NCI-H1930 (cell line): ENCODE data around the gene SPRR2E.
A peak's percentile ranks its signal among the peaks of the same experiment; 100 is the strongest.
"Not testable (repeated sequence)": the region's sequence is repeated elsewhere in the genome, so short reads cannot be mapped to it uniquely, and the experiment has no call there.

ENCODE experiments used
- DNase-seq, 2 experiments: peaks; one replicate each; lab custom pipeline; 2025; lab: John Stamatoyannopoulos, UW

SPRR2E gene

GRCh38 chr1:153094426-153094825, at the start of gene SPRR2E:
Gene SPRR2E (minus strand): TSS chr1:153094526. CDS start chr1:153093751, 775 bp downstream.
- DNase-seq = no peak

DNA sequence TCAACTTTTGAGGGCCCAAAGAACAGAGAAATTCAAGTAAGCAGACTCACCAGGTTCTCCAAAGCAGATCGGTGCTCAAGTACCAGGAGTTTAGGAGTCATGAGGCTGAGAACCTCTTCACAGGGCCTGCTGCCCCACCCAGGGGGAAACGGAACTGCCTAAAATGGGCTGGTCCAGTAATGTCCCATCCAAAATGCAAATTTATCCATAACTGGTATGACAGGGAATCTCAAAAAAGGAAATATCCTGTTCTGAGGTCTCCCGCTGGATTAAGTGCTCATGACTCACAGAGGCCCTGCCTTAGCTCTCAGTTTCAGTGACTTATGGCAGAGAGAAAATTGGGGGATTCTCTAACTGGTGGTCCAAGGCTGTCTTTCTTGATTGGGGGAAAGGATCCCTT, 47.1 kb upstream of the SPRR2E start:
- no peak for DNase-seq

DNA sequence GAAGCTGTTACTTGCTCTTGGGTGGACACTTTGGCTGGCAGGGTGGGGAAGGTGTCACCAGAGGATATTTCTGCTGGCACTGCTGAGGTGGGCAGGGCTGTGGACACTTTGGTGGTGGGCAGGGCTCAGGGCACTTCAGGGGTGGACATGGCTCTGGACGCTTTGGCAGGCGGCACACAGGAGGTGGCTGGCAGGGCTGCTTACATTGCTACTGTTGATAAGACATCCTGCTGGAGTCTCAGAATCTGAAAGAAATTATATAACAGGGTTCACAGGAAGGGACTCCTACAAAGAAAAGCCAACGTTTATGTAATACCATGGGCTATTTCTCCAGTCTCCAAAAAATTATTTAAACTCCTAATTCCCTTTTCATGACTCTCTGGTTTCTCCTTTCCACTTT, 46.2 kb upstream of the SPRR2E start:
- DNase-seq = no peak

- DNase-seq = no peak
Observed at GRCh38 chr1:153133743-153134142, 39.4 kb upstream of the SPRR2E start.

DNA sequence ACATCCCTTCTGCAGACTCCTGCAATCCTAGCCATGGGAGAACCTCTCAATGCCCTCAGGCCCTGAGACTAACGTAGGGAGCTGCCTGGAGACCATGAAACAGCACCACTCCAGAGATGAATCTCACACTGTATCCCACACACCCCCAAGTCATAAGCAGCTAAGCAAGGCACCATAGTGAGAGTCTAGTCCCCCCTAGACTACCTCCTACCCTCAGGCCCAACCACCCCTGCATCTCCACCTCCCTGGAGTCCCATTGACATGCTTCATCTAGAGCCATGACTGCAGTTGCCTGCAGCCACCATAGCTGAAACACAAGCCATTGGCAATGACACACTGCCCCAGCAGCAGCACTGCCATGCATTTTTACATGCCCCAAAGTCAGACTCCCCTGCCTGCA, 38.9 kb upstream of the SPRR2E start:
- DNase-seq = no peak

DNA sequence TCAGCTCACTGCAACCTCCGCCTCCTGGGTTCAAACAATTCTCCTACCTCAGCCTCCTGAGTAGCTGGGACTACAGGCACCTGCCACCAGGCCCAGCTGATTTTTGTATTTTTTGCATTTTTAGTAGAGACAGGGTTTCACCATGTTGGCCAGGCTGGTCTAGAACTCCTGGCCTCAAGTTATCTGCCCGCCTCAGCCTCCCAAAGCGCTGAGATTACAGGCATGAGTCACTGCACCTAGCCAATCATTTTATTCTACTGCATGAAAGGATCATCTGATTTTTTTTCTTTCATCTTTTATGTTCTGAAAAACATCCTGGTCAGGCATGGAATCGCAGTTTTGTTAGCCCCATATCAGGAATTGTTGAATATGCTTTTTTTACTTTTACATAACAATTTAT, 34.4 kb upstream of the SPRR2E start:
- not testable (repeated sequence) for DNase-seq

GRCh38 chr1:153127296-153127695, 33.0 kb upstream of the SPRR2E start:
- DNase-seq = no peak

DNA sequence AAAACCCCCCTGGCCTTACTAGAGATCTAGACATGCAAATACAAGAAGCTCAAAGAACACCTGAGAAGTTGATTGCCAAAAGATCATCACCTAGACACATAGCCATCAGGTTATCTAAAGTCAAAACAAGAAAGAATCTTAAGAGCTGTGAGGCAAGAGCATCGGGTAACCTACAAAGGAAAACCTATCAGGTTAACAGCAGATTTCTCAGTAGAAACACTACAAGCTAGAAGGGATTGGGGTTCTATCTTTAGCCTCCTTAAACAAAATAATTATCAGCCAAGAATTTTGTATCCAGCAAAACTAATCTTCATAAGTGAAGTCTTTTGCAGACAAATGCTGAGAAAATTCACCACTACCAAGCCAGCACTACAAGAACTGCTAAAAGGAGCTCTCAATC, 31.2 kb upstream of the SPRR2E start:
- no peak for DNase-seq

- DNase-seq = not testable (repeated sequence)
Observed at GRCh38 chr1:153123793-153124192, 29.5 kb upstream of the SPRR2E start.

GRCh38 chr1:153122831-153123421, 28.6 kb upstream of the SPRR2E start:
- peak; percentile 50 to 71 for DNase-seq

GRCh38 chr1:153120945-153121344, 26.6 kb upstream of the SPRR2E start:
- DNase-seq = no peak

GRCh38 chr1:153119491-153119971, 25.2 kb upstream of the SPRR2E start:
- no peak for DNase-seq

DNA sequence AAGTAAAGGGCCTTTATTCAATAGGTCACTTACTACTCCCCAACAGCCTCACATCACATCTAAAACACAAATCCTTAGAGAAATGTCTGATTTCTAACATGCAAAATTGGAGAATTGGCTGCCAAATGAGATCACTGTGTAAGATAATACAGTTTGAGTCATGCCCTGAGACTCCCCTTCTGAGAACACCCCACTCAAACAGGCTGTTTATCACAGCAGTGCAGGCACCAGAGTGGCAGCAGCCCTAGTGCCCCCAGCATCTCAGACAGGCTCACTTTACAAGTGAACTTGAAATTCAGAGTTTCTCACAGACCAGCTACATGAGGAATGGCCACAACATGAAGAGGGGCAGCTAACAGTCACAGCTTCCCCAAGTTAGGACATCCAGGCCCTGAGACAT, 20.9 kb upstream of the SPRR2E start:
- not testable (repeated sequence) for DNase-seq

DNA sequence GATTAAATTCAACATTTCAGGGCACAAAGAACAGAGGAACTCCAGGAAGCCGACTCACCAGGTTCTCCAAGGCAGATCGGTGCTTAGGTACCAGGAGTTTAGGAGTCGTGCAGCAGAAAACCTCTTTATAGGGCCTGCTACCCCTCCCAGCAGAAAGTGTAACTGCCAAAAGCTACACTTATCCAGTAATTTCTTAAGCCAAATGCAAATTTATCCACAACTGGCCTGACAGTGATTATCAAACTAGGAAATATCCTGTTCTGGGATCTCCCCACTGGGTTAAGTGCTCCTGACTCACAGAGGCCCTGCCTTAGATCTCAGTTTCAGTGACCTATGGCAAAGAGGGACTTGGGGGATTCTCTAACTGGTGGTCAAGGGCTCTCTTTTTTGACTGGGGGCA, 19.1 kb upstream of the SPRR2E start, which contains the start of gene SPRR2F:
TSS of gene SPRR2F (minus strand) at position 101 of the 400 bp plus-strand sequence. CDS start 783 bp downstream, outside the sequence.
- DNase-seq = no peak

DNA sequence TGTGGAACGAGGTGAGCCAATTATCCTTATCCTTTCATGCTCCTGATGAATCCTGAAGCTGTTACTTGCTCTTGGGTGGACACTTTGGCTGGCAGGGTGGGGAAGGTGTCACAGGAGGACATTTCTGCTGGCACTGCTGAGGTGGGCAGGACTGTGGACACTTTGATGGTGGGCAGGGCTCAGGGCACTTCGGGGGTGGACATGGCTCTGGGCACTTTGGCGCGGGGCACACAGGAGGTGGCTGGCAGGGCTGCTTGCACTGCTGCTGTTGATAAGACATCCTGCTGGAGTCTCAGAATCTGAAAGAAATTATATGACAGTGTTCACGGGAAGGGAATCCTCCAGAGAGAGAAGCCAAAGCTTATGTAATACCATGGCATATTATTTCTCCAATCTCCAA, 18.1 kb upstream of the SPRR2E start:
- DNase-seq = not testable (repeated sequence)

GRCh38 chr1:153100245-153100644, 5.9 kb upstream of the SPRR2E start:
- DNase-seq = no peak

DNA sequence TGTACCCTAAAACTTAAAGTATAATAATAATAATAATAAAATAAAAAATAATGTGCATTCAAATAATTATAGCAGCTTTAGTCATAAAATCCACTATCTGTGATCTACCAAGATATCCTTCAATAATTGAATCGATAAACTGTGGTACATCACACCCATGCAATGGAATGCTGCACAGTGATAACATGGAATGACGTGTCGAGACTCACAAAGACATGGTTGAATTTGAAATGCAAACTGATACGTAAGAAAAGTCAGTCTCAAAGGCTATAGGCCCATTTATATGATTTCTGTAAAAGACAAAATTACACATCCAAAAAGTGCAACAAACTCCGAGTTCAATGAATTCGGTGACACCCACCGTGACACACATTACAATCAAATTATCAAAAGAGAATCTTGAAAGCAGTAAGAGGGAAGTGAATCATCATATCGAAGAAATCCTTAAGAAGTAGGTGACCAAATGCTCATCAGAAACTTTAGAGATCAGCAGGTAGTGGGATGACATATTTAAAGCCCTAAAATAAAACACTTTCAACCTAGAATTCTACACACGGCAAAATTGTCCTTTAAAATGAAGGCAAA, 5.2 kb upstream of the SPRR2E start:
- no peak for DNase-seq

DNA sequence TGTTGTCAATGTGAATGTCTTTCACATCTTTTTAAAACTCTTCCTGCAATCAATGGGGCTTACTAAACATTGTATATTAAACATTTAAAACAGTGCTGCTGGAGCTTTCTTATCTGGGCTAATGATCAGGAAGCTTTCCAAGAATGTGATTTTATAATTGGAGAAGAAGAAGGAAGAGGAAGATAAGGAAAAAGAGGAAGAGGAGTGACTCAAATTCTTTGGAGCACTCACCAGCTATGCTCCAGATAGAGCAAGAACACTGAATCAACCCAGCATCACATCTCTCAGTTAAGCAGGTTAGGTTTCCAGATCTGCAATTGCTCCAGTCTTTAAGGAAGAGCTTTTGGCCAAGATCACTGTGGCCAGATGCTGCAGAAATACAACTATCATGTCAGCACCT, 1.4 kb upstream of the SPRR2E start:
- no peak for DNase-seq

DNA sequence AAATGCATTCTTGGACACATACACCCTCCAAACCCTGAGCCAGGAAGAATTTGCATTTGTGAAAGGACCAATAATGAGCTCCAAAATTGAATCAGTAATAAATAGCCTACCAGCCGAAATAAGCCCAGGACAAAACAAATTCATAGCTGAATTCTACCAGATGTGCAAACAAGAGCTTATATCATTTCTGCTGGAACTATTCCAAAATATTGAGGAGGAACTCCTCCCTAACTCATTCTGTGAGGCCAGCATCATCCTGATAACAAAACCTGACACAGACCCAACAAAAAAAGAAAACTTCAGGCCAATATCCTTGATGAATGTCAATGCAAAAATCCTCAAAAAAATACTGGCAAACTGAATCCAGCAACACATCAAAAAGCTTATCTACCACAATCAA, 6.7 kb downstream of the SPRR2E start:
- no peak for DNase-seq

DNA sequence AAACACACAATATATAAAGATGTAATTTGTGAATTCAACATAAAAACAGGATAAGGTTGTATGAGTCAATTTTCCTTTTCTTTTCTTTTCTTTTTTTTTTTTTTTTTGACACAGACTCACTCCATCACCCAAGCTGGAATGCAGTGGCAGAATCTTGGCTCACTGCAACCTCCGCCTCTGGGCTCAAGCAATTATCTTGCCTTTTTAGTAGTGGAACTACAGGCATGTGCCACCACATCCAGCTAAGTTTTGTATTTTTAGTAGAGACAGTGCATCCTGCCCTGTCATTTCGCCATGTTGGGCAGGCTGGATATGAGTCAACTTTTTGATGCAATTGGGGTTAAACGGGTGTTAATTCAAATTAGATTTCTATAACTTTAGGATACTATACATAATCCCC, 12.6 kb downstream of the SPRR2E start:
- DNase-seq = no peak

DNA sequence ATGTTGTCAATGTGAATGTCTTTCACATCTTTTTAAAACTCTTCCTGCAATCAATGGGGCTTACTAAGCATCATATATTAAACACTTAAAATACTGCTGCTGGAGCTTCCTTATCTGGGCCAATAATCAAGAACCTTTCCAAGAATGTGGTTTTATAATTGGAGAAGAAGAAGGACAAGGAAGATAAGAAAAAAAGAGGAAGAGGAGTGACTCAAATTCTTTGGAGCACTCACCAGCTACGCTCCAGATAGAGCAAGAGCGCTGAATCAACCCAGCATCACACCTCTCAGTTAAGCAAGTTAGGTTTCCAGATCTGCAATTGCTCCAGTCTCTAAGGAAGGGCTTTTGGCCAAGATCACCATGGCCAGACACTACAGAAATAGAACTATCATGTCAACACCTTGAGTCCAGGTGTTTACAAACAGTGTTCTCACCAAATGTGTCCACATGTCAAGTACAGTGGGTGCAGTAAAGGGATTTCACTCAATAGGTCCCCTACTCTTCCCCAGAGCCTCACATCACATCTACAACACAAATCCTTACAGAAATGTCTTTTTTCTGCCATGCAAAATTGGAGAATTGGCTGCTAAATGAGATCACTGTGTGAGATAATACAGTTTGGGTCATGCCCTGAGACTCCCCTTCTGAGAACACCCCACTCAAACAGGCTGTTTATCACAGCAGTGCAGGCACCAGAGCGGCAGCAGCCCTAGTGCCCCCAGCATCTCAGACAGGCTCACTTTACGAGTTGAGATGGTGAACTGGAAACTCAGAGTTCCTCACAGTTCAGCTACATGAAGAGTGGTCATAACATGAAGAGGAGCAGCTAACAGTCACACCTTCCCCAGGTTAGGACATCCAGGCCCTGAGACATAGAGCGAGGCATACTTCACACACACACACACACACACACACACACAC, 21.3 kb downstream of the SPRR2E start:
- DNase-seq = no peak

DNA sequence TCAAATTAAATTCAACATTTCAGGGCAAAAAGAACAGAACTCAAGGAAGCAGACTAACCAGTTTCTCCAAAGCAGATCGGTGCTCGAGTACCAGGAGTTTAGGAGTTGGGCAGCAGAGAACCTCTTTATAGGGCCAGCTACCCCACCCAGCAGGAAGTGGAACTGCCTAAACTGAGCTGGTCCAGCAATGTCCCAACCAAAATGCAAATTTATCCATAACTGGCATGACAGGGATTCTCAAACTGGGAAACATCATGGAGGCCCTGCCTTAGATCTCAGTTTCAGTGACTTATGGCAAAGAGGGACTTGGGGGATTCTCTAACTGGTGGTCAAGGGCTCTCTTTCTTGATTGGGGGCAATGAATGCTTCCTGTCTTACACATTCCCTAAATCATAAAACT, 22.8 kb downstream of the SPRR2E start, which contains the start of gene SPRR2B:
TSS of gene SPRR2B (minus strand) at position 101 of the 400 bp plus-strand sequence. CDS start 772 bp downstream, outside the sequence.
- DNase-seq = no peak

DNA sequence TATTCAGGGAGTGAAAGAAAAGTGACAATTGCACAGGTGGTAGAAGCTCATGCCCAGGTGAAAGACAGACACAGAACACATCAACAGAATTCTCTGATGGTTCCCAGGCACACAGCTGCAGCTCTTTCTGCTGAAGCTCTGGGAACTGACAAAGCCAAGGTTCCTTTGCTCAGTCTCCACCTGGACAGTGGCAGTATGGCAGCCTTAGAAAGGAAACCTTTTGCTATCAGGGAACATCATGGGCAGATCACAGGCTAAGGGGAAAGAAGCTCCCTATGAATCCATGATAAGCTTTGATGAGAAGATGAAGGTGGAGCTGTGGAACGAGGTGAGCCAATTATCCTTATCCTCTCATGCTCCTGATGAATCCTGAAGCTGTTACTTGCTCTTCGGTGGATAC, 24.1 kb downstream of the SPRR2E start:
- no peak for DNase-seq
